Esophagus squamous epithelium (tissue), 5 donors: ENCODE data around the gene DUSP2. TPM values are rescaled to one million over a fixed set of nuclear protein-coding genes. Genes with fewer than 3 reads are reported as not detected.

Experiments
- DNase-seq: peaks from one replicate; lab custom pipeline; 2025; lab: John Stamatoyannopoulos, UW
- H3K27ac ChIP-seq, 4 donors: fragments of 200-600 bp; sonication (generic); one replicate each; pipeline ENCODE4 v1.5.1; 2016 to 2019; ENCODE audit warnings: mild to moderate bottlenecking in 1 of 4
- H3K27me3 ChIP-seq, 4 donors: fragments of 200-600 bp; sonication (generic); 1 replicate in 3 of 4; 2 replicates in 1 of 4; pipeline versions ENCODE4 v1.5.1 to v1.6.0; 2017 to 2021; ENCODE audit warnings: antibody characterized with exemption in 1 of 4
- H3K36me3 ChIP-seq, 3 donors: fragments of 200-600 bp; sonication (generic); one replicate each; pipeline ENCODE4 v1.5.1; 2016 to 2019
- H3K4me1 ChIP-seq, 3 donors: fragments of 200-600 bp; sonication (generic); one replicate each; pipeline ENCODE4 v1.5.1; 2017 to 2019
- H3K4me3 ChIP-seq, 4 donors: fragments of 200-600 bp; sonication (generic); 1 replicate in 3 of 4; 2 replicates in 1 of 4; pipeline ENCODE4 v1.5.1; 2016 to 2019; ENCODE audit warnings: mild to moderate bottlenecking in 2 of 4, moderate library complexity in 1 of 4
- H3K9me3 ChIP-seq, 3 donors: fragments of 200-600 bp; sonication (generic); one replicate each; pipeline ENCODE4 v1.5.1; 2016 to 2019
- CTCF ChIP-seq, 6 experiments: fragments of 450-650 bp in 4 of 6; fragments of 200-600 bp in 2 of 6; sonication (generic) in 2 of 6; IDR thresholded peaks; one replicate each; pipeline ENCODE4 v1.5.1; 2016 to 2019; ENCODE audit warnings: antibody characterized with exemption in 6 of 6, mild to moderate bottlenecking in 4 of 6, moderate library complexity in 4 of 6
- POLR2A ChIP-seq, 4 donors: fragments of 450-650 bp; IDR thresholded peaks; one replicate each; pipeline ENCODE4 v1.6.1; 2017; ENCODE audit warnings: antibody characterized with exemption in 4 of 4, mild to moderate bottlenecking in 4 of 4, moderate library complexity in 3 of 4
- WGBS, 2 donors: methylation state at CpG; one replicate each; pipeline ENCODE4 v1.1.5; 2018; 5-methylcytosine and 5-hydroxymethylcytosine counted together
- intact Hi-C: fragments of 100-400 bp; cut with DNase I; formaldehyde crosslinking; loops from one replicate; pipeline ENCODE4 v1.15.0; 2022
- total RNA-seq, 4 donors: library from RNA; depleted of rRNA; stranded (reverse); fragments of >200 nt; gene quantifications; one replicate each; pipeline ENCODE4 v1.1.0, GENCODE V29; 2016
- donor health status: DM: yes; HTN: yes; CAD: no.

DUSP2 gene
- total RNA-seq, 4 donors from 2014 or later, result 1.5 to 10.3 (median 5.6) TPM

DNA sequence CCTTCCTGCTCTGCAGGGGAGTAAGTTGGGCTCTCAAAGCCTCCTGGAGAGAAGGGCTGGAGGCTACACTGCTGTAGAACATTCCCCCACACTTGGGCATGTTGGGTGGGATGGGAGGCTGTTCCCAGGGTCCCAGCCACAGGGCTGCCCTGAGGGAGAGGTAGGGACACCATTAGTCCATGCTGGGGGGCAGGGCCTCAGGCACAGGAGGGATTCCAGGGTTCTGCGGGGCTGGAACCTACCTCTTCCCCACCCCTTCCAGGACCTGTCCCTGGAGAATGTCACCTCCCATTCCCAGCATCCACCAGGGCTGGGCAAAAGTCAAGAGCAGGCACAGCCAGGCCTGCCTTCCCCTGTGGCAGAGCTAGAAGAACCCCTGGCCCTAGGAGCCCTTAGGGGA, 21.9 kb downstream of the DUSP2 start:
- Histone ChIP-seq H3K4me3 (no peak overlapping the region), H3K36me3 (no peaks in the 10 kb centered on the region), H3K27ac (no peak overlapping the region), H3K9me3 (no peaks in the 10 kb centered on the region), H3K4me1 (peaks cover 0 to under 1% (median 0%) of the 10 kb centered on the region in 3 donors), H3K27me3 (peaks cover 0 to 65% (median 3%) of the 10 kb centered on the region in 4 donors)
- intact Hi-C loops, result no loop called here
- no peak for DNase-seq
- TF ChIP-seq POLR2A (IDR thresholded peaks at IDR 0.05) (no peak), CTCF (IDR thresholded peaks at IDR 0.05) (no peak)
- WGBS, 2 donors, result 50 to 100% methylated on average over 1 of the region's 1 CpG

DNA sequence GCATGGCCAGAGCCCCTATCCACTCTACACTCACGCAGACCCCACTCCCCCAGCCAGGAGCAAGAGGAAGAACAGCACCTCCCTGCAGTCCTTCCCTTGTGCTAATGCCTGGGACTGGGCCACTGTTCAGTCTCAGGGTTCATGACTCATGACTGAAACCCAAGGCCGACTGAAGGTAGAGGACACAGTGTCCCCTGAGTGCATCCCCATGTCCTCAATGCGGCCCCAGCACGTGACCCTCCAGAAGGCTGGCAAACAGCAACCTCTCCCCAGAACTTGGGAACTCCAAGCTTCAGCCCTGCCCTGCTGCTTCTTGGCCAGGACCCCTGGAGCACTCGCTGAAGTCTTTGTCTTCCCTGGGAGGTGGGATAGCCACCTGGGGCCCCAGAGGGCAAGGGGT, 22.8 kb downstream of the DUSP2 start:
- Histone ChIP-seq H3K4me3 (no peak overlapping the region), H3K27ac (no peak overlapping the region), H3K36me3 (no peaks in the 10 kb centered on the region), H3K27me3 (peaks cover 0 to 74% (median 3%) of the 10 kb centered on the region in 4 donors), H3K4me1 (peaks cover under 1 to 9% (median 4%) of the 10 kb centered on the region in 3 donors), H3K9me3 (no peaks in the 10 kb centered on the region)
- TF ChIP-seq POLR2A (IDR thresholded peaks at IDR 0.05) (no peak), CTCF (IDR thresholded peaks at IDR 0.05) (no peak)
- WGBS, 2 donors, result 71% methylated on average over 1 of the region's 5 CpGs; no CpG with 5 or more reads in 1 of the 2 donors
- DNase-seq, result no peak
- intact Hi-C loops, result no loop called here

- H3K4me3 ChIP-seq, result no peak overlapping the region
- TF ChIP-seq CTCF (IDR thresholded peaks at IDR 0.05) (no peak), POLR2A (IDR thresholded peaks at IDR 0.05) (no peak)
- peaks cover 4 to 19% (median 10%) of the 10 kb centered on the region in 3 donors for H3K4me1 ChIP-seq
- 90 to 91% methylated on average over 4 of the region's 4 CpGs for WGBS, 2 donors
- intact Hi-C loops, result no loop called here
- no peak for DNase-seq
- H3K27ac ChIP-seq, result no peak overlapping the region
- H3K9me3 ChIP-seq, result no peaks in the 10 kb centered on the region
- H3K36me3 ChIP-seq, result no peaks in the 10 kb centered on the region
- peaks cover 0 to 84% (median 3%) of the 10 kb centered on the region in 4 donors for H3K27me3 ChIP-seq
Observed at GRCh38 chr2:96121414-96121813, 23.8 kb downstream of the DUSP2 start.

DNA sequence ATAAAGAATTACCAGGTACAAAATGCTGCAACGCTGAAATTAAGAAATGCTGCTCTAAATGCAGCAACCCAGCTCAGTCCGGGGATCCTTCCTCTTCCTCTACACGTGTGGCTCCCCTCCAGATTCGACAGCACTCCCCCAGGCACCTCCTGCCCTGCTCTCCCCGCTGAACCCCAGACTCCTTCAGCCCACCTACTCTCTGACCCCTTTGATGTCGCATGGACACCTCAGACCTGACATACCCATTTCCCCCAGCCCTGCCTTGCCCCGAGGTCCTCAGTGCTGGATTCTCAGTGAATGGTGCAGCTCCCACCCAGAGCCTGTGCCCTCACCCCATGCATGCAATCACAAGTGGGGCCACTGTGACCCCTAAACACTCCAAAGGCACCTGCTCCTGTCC, 24.2 kb downstream of the DUSP2 start:
- intact Hi-C loops, result no loop called here

More for the DNA sequence above, 24.2 kb downstream of the DUSP2 start:
- Histone ChIP-seq H3K36me3 (no peaks in the 10 kb centered on the region), H3K4me3 (no peak overlapping the region), H3K4me1 (peaks cover 7 to 23% (median 14%) of the 10 kb centered on the region in 3 donors), H3K9me3 (no peaks in the 10 kb centered on the region), H3K27ac (no peak overlapping the region), H3K27me3 (peaks cover 0 to 88% (median 3%) of the 10 kb centered on the region in 4 donors)
- no peak for DNase-seq
- TF ChIP-seq POLR2A (IDR thresholded peaks at IDR 0.05) (no peak), CTCF (IDR thresholded peaks at IDR 0.05) (no peak)
- WGBS, 2 donors, result 55 to 65% methylated on average over 7 of the region's 7 CpGs
